GM18867 (cell line): ENCODE data around the gene JMJD7.

Experiments
- ATAC-seq: cut with Tn5 transposase; IDR thresholded peaks from one replicate; pipeline ENCODE4 v1.9.1; 2021; ENCODE audit warnings: mild to moderate bottlenecking, moderate library complexity; ENCODE audit not compliant: unreplicated experiment

Gene JMJD7

GRCh38 chr15:41798607-41799487 is 29.0 kb upstream of the JMJD7 start:
- ATAC-seq: no peak

GRCh38 chr15:41799488-41799805 is 28.4 kb upstream of the JMJD7 start:
- no peak for ATAC-seq

GRCh38 chr15:41801185-41801584 is 26.7 kb upstream of the JMJD7 start:
- ATAC-seq: no peak

GRCh38 chr15:41801850-41802455 is 25.9 kb upstream of the JMJD7 start:
- no peak for ATAC-seq

- no peak for ATAC-seq
Measured at GRCh38 chr15:41804361-41804760, 23.5 kb upstream of the JMJD7 start.

- ATAC-seq: no peak
Measured at GRCh38 chr15:41804916-41805666, 22.8 kb upstream of the JMJD7 start.

- no peak for ATAC-seq
Measured at GRCh38 chr15:41805711-41806110, 22.2 kb upstream of the JMJD7 start.

GRCh38 chr15:41806291-41807181 is 21.4 kb upstream of the JMJD7 start:
- no peak for ATAC-seq

GRCh38 chr15:41809121-41809520 is 18.8 kb upstream of the JMJD7 start:
- no peak for ATAC-seq

GRCh38 chr15:41809526-41810220 is 18.2 kb upstream of the JMJD7 start:
- ATAC-seq: no peak

GRCh38 chr15:41810651-41811431 is 17.1 kb upstream of the JMJD7 start:
- ATAC-seq: no peak

GRCh38 chr15:41811432-41812195 is 16.3 kb upstream of the JMJD7 start:
- ATAC-seq: no peak

- no peak for ATAC-seq
Measured at GRCh38 chr15:41812820-41813375, 15.0 kb upstream of the JMJD7 start.

GRCh38 chr15:41813426-41813825 is 14.5 kb upstream of the JMJD7 start:
- ATAC-seq: no peak

GRCh38 chr15:41814534-41814933 is 13.4 kb upstream of the JMJD7 start:
- ATAC-seq: no peak

- no peak for ATAC-seq
Measured at GRCh38 chr15:41816788-41817187, 11.1 kb upstream of the JMJD7 start.

GRCh38 chr15:41817327-41817726 is 10.6 kb upstream of the JMJD7 start:
- ATAC-seq: no peak

GRCh38 chr15:41817781-41818180 is 10.1 kb upstream of the JMJD7 start:
- ATAC-seq: no peak
